GM19099 (cell line): ENCODE data around the gene RFX2.
A peak's percentile ranks its signal among the peaks of the same experiment; 100 is the strongest.

Experiments
- POLR2A ChIP-seq: IDR thresholded peaks from 3 replicates; pipeline ENCODE4 v1.6.1; 2011; ENCODE audit warnings: low read depth; ENCODE audit not compliant: insufficient read length; ENCODE audit errors: extremely low read depth

The RFX2 gene

GRCh38 chr19:6113616-6114188 is 3.4 kb upstream of the RFX2 start:
- TF ChIP-seq POLR2A = no peak

- TF ChIP-seq POLR2A = no peak
These were observed 353 bp downstream of the RFX2 start for GRCh38 chr19:6109947-6110346.

GRCh38 chr19:6108721-6109633 is 1.3 kb downstream of the RFX2 start:
- no peak for TF ChIP-seq POLR2A

- TF ChIP-seq POLR2A = no peak
These were observed 4.9 kb downstream of the RFX2 start for GRCh38 chr19:6105444-6105843.

GRCh38 chr19:6103894-6104293 is 6.4 kb downstream of the RFX2 start:
- no peak for TF ChIP-seq POLR2A

- TF ChIP-seq POLR2A = no peak
These were observed 7.1 kb downstream of the RFX2 start for GRCh38 chr19:6103217-6103644.

- no peak for TF ChIP-seq POLR2A
These were observed 8.3 kb downstream of the RFX2 start for GRCh38 chr19:6101991-6102390.

GRCh38 chr19:6101291-6101825 is 8.9 kb downstream of the RFX2 start:
- no peak for TF ChIP-seq POLR2A

GRCh38 chr19:6100284-6100915 is 9.9 kb downstream of the RFX2 start:
- peak; percentile 61 for TF ChIP-seq POLR2A

- TF ChIP-seq POLR2A = no peak
These were observed 10.7 kb downstream of the RFX2 start for GRCh38 chr19:6099599-6099998.

- TF ChIP-seq POLR2A = no peak
These were observed 11.3 kb downstream of the RFX2 start for GRCh38 chr19:6099033-6099432.

- TF ChIP-seq POLR2A = no peak
These were observed 11.7 kb downstream of the RFX2 start for GRCh38 chr19:6098574-6098973.

GRCh38 chr19:6097911-6098310 is 12.4 kb downstream of the RFX2 start:
- no peak for TF ChIP-seq POLR2A

- no peak for TF ChIP-seq POLR2A
These were observed 14.5 kb downstream of the RFX2 start for GRCh38 chr19:6095760-6096159.
